NCI-H2107 treated with DMSO at 0.1 percent for 48 hours (cell line): ENCODE results near the gene ATP2B3.
"Not testable (repeated sequence)": the region's sequence is repeated elsewhere in the genome, so short reads cannot be mapped to it uniquely, and the experiment has no call there.

Experiments used
- DNase-seq: peaks from one replicate; lab custom pipeline; 2025; ENCODE audit not compliant: unreplicated experiment; lab: John Stamatoyannopoulos, UW

The ATP2B3 gene

DNA sequence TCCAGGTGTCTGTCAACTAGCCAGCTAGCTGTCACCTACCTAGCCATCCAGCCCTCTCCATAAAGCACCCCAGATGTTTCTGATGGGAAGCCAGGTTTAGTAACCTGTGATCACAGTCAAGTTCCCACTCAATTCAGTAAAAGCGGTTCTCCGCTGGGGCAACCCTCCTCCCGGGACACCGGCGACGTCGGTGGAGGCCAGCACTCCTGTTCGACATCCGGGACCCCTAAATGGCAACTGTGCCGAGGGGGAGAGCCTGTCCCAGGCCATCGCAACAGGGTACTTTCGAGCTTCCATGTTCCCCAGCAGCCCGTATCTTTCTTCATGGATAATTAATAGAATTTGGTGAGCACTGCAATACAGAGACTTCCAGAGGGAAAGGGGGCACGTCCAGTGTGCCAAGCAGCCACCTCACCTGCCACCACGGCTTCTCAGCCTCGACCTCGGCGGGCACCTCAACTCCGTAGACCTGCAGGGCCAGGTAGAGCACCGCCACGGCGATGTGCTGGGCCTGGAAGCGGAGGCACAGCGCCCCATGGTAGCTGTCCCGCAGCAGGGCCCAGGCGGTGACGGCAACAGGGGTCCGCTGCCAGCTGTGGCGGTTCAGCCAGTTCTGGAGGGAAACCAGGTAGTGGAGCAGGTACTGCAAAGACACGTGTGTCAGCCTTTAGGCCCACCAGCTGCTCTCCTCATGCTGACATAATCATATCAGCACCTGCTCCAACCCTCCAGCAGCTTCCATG is 74.8 kb downstream of the ATP2B3 start:
- DNase-seq, result no peak

DNA sequence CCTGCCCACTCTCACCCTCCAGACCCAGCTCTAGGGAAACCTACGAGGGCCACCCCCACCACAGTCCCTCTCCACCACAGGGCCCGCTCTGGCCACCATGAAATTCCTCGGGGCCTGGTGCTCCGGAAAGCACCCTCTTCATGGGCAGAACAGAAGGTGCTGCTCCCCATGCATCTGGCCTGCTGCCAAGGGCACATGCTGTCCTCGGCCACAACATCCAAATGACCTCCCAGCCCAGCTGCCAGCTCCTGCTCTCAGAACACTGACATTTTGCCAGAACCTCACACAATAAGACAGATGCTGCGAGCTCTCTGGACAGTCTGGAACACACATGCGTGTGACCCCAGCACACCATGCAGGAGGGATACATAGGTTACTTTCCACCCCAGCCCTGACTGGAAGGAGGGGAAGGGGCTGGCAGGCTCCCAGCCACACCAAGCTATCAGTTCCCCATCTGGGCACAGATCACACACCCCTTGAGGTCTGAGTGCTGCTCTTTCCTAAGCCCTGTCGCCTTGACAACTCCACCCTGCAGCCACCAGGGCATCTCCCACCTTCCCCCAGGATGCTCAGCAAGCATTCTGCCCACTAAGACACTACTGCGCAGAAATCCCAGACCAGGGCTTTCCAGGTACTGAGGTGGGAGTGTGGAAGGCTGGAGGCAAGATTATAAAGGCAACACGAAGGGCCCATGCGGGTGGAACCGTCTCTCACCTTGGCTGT is 75.7 kb downstream of the ATP2B3 start:
- no peak for DNase-seq

GRCh38 chrX:153593811-153594500 is 76.5 kb downstream of the ATP2B3 start:
- DNase-seq, result no peak

DNA sequence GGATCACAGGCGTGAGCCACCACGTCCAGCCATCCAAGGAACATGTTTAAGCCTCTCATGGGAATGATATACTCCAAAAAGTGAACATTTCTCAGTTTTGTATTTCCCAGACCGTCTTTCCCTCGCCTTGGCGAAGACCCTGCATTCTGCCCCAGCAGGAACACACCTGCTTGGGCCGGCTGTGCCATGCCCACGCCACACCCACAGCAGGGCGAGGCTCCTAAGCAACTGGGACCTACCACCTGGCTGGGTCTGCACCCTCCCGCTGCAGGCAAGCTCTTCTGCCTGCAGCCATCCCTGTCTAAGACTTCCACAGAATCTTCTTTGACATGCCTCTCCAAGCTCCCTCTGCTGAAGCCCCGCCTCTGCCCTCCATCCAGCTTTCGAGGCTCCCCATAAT is 77.9 kb downstream of the ATP2B3 start:
- no peak for DNase-seq

DNA sequence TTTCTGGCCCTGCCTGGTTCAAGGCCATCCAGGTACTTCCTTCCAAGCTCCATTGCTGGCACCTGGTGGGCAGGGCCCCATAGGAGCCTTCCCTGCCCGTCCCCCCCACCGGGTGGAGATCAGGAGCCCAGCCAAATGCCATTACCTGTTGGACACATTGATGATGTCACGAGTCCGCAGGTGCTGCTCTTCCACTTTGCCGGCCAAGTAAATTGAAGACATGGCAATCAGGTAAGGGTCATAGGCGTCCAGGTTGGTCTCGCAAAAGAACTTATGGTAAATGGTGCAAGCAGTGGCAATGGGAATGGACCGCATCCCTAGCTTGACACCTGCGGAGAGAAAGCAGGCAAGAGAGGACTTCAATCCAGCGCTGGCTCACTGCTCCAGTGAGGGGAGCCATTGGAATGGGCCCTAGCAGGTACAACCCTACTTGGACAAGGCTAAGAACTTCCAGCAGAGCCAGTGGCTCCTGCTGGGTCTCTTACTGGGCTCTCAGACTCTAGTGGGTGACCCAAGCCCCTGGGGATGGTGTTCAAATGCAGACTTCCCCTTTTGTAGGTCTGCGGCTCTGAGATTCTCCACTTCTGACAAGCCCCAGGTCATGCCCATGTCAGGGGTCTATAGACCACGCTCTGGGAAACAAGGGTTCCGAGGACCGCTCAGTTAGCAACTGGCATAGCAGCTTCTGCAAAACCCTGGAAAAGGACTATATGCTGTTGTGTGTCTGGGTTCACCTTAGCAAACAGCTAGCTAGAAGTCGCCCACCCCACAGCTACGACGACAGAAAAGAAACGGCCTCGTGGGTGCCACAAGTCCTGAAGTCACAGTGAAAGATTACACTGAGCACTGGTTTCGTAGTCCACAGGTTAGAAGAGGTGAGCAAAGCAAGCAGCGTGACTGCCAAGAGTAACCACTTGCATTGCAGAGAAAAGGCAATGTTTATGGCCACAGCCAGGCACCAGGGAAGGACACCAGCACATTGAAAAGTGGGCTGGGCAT is 78.7 kb downstream of the ATP2B3 start:
- no peak for DNase-seq

DNA sequence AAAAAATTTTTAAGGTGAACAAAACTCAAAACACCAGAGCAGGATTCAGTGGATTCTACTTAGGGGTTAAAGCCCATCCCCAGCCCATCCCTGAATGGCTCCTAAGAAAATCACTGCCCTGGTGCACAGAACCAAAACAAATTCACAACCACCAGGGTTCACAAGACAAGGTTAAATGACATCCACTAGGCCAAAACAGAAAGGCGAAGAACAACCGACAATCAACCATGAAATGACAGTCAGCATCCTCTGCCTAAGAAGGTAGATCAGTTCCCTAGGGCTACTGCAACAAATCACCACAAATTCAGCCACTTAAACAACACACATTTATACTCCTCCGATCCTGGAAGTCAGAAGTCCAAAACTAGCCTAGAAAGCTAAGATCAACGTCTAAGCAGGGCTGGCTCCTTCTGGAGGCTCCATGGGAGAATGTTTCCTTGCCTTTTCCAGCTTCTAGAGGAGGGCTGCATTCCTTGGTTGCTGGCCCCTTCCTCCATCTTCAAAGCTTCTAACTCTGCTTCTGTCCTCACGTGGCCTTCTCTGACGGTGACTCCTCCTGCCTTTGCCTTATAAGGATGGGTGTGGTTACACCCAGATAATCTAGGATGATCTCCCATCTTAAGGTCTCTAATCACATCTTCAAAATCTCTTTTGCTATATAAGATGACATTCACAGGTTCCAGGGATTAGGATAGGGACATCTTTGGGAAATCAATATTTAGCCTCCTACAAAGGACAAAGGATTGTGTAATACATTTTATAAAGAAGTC is 79.7 kb downstream of the ATP2B3 start:
- no peak for DNase-seq

GRCh38 chrX:153598541-153599191 is 81.2 kb downstream of the ATP2B3 start, which contains the start of gene CCNQ:
TSS of gene CCNQ (minus strand) at chrX:153599139. CDS start at chrX:153599073, 66 bp downstream.
- no peak for DNase-seq

GRCh38 chrX:153599192-153600031 is 82.0 kb downstream of the ATP2B3 start:
- peak; percentile 55 for DNase-seq

DNA sequence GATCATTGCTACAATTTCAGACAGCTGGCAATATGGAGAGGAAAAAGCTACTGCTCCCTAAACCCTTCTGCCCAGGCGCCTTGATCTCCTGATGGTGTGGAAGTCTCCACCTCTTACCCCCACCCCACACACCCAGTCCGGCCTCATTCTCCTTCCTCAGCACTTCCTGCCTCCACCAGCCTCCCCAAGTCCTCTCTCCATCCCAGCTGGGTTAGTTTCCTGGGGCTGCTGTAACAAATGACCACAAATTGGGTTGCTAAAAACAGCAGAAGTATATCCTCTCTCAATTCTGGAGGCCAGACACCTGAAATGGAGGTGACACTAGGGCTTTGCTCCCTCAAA is 82.6 kb downstream of the ATP2B3 start:
- DNase-seq, result no peak

GRCh38 chrX:153600921-153601320 is 83.5 kb downstream of the ATP2B3 start:
- DNase-seq, result no peak

DNA sequence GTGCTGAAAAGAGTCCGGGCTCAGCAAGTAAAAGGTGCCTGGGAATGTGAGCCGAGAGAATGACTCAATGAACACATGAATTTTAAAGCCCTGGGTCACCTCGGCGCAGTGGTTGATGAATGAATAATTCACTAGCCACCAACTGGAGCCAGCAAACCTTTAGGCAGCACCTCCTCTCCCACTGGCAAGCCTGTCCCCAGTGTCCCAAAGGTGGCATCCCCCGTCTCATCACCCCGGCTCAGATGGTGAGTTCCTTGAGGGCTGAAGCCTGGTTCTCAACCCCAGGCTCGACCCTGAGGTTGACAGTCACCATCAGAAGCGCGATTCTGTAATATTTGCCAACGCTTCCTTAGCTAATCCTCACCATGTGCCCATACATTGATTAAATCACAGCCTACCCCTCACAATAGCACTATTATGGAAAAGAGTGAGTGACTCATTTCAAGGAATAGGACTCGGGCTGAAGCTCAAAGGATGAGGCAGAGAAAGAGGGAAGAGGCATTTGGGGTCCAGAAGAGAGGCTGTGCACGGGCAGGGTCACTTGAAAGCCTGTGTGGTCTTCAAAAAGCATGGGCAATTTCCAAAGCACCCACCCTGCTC is 84.2 kb downstream of the ATP2B3 start:
- DNase-seq, result no peak

DNA sequence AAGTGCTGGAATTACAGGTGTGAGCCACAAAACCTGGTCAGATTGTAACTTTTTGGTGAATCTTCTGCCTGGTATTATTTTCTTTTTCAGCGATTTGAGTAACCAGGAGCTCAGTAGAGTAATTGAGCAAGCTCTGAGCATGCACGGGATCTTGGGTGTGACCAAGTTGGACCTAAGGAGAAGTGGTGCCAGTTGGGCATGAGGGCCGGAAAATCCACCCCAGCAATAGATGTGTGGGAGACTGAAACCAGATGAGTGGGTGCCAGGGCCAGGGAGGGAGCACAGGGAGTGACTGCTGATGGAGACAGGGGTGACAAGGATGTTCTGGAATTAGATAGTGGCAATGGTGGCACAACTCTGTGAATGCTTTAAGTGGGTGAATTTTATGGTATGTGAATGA is 85.2 kb downstream of the ATP2B3 start:
- DNase-seq, result no peak

DNA sequence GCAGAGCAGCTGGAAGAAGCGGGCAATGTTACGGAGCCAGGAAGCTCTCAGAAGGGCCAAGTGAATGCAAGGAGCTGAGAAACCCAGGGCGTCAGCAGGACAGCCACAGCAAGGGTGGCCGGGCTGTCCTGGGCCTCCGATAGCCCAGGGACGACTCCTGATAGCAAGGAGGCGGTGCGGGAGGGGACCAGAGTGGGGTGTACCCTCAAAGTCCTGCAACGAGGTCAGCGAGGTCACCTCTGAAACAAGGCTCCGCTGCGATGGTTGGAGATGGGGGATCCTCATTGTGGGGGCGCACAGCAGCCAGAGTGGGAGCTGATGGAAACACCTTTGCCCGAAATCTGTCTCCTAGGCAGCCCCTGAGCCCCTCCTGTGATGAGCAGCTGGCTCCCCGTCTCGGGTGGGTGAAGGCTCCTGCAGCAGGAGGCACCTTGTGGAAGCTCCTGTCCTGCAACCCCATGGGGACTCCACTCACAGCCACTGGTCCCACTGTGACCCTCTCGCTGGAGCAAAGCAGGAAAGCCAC is 85.8 kb downstream of the ATP2B3 start:
- DNase-seq, result no peak

DNA sequence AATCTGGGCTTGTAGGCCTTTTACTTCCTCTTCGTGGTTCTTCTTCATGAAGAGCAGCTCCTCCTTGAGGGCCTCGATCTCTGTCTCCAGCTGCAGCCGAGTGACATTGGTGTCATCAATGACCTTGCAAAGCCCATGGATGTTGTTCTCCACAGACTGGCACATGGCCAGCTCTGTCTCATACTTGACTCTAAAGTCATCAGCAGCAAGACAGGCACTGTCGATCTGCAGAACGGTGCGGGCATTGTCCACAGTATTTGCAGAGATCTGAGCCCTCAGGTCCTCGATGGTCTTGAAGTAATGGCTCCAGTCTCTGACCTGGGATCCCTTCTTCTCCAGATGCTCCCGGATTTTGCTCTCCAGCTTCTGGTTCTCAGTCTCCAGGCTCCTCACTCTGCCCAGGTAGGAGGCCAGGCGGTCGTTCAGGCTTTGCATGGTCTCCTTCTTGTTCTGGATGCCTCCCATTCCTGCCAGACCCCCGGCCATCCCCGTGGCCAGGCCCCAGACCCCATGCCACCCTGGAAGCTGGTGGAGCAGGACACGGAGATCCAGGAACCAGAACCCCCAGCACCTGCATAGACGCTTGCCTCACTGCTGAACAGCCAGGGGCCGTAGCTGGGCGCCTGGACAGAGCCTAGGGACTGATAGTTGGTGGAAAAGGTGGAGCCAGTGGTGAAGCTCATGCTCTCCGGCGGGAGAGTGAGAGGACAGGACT is 87.4 kb downstream of the ATP2B3 start:
- not testable (repeated sequence) for DNase-seq

DNA sequence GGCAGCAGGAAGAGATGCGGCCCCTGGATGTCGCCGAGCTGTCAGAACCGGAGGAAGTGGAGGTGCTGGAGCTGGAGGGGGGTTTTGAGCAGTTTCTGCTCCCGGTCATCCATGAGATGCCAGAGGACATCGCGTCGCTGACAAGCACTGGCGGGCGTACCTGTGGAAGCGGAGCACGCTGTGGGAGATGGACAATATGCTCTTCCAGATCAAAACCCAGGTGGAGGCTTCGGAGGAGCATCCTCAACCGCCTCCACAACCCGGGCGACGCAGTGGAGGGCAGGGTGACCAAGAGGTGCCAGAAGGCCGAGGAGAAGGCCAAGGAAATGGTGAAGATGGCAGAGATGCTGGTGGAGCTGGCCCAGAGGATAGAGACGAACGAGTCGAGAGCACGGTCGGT is 89.1 kb downstream of the ATP2B3 start:
- DNase-seq, result no peak

DNA sequence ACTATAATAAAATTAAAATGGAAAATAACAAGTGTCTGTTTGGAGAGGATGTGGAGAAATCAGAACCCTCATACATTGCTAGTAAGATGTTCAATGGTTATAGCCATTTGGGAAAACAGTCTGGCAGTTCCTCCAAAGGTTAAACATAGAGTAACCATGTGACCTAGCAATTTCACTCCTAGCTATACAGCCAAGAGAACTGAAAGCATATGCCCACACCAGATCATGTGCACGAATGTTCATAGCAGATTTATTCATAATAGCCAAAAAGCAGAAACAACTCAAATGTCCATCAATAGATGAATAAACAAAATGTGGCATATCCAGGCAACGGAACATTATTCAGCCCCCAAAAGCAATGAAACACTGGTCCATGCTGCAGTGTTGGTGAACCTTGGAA is 90.9 kb downstream of the ATP2B3 start:
- DNase-seq, result no peak

GRCh38 chrX:153608806-153609205 is 91.4 kb downstream of the ATP2B3 start:
- DNase-seq, result no peak
